NCI-H446 treated with DMSO at 0.1 percent for 48 hours (cell line): ENCODE results near the gene RTL1.

ENCODE experiments used
- DNase-seq: peaks from one replicate; lab custom pipeline; 2025; lab: John Stamatoyannopoulos, UW

Gene RTL1

GRCh38 chr14:100834794-100835547 lies 68.6 kb downstream of the RTL1 start:
- DNase-seq: no peak

- DNase-seq: no peak
These were observed 69.3 kb downstream of the RTL1 start for GRCh38 chr14:100834082-100834793.

- no peak for DNase-seq
These were observed 71.1 kb downstream of the RTL1 start for GRCh38 chr14:100832311-100832960.

GRCh38 chr14:100830681-100831080 lies 72.8 kb downstream of the RTL1 start:
- no peak for DNase-seq
